Activated CD4-positive, alpha-beta memory T cell treated with anti-CD3 and anti-CD28 coated beads, Interleukin-2, amount 10 ng/mL, durations not matched to agents 7 days and 5 days (primary cell): ENCODE results near the gene ATF6. TPM values are rescaled to one million over a fixed set of nuclear protein-coding genes. Genes with fewer than 3 reads are reported as not detected.

ENCODE experiments used
- CTCF ChIA-PET: fragments of 350-600 bp; sonication (Branson Sonifier 250); formaldehyde crosslinking; loops from one replicate; lab custom pipeline; 2021; ENCODE audit warnings: antibody characterized with exemption, inconsistent platforms; lab: Charles Lee
- POLR2A ChIA-PET: fragments of 350-600 bp; sonication (Branson Sonifier 250); formaldehyde crosslinking; loops from one replicate; lab custom pipeline; 2021; ENCODE audit warnings: antibody characterized with exemption; lab: Charles Lee
- DNase-seq: peaks from one replicate; pipeline ENCODE4 v3.0.0-alpha.2; 2020
- H3K27ac Mint-ChIP-seq: one replicate; pipeline ENCODE4 v1.8.0; 2021; ENCODE audit warnings: mild to moderate bottlenecking, mixed read lengths
- H3K27me3 Mint-ChIP-seq: one replicate; pipeline ENCODE4 v1.8.0; 2021; ENCODE audit warnings: mixed read lengths
- H3K36me3 Mint-ChIP-seq: one replicate; pipeline ENCODE4 v1.8.0; 2021; ENCODE audit warnings: low read depth, mixed read lengths
- H3K4me1 Mint-ChIP-seq: one replicate; pipeline ENCODE4 v1.8.0; 2021; ENCODE audit warnings: mixed read lengths
- H3K4me3 Mint-ChIP-seq: one replicate; pipeline ENCODE4 v1.8.0; 2021; ENCODE audit warnings: mild to moderate bottlenecking, mixed read lengths
- H3K9me3 Mint-ChIP-seq: one replicate; pipeline ENCODE4 v1.8.0; 2021; ENCODE audit warnings: mixed read lengths
- total RNA-seq, 2 experiments: library from RNA; stranded (reverse); gene quantifications; one replicate each; pipeline ENCODE4 v1.2.3, GENCODE V29; 2021

ATF6 gene
- total RNA-seq, 2 experiments from 2014 or later, result 19.3 TPM

DNA sequence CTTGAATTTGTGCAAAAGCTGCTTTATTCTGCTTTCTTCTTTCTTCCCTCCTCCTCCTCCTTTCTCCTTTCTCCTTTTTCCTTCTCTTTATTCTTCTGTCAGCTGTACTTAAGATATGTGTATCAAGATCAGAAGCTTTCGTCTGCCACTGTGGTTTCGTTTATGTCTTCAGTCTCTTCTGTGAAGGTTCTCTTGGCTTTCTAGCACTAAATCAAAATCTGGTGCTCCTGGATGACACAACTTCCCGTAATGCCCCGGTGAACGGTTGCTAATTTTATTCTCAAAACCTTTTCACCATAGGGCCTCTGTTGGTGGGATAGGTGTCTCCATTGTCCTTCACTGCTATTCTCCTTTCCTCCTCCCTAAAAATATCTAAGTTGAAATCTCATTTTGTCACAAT, 5.0 kb downstream of the ATF6 start:
- ChIA-PET CTCF (interaction anchor here (1.1 to 1.9 kb wide), 4 partner anchors 9 to 266 kb away, joined by 3 to 13 read pairs (median 5); no protein-coding TSS in a partner anchor), POLR2A (interaction anchor here (1.0 to 1.7 kb wide), 3 partner anchors 11 to 21 kb away, joined by 3 to 9 read pairs (median 6); partner anchors contain the start of gene DUSP12)
- H3K27me3 Mint-ChIP-seq, result no peaks in the 10 kb centered on the region
- no peak overlapping the region for H3K27ac Mint-ChIP-seq
- no peak for DNase-seq
- peaks cover 10% of the 10 kb centered on the region for H3K36me3 Mint-ChIP-seq
- no peak overlapping the region for H3K4me3 Mint-ChIP-seq
- peaks cover 38% of the 10 kb centered on the region for H3K4me1 Mint-ChIP-seq
- no peaks in the 10 kb centered on the region for H3K9me3 Mint-ChIP-seq

DNA sequence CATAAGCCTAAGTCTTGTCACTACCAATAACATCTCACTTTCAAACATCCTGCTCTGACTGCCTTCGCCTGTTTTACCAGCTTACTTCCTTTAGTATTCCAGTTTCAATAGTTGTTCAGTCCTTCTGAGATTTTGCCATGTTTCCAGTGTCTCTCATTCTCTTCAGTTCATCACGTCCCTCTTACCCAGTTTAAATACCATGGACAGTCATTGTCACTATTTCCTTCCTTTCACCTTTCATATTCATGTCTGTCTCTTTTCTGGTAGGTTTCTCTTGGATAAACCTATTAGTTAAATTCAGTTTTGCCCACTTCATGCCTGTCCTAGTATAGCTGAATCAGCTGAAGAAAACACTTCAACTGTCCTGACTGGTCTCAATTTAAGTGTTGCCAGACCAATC, 5.9 kb downstream of the ATF6 start:
- Mint-ChIP-seq H3K9me3 (no peaks in the 10 kb centered on the region), H3K27ac (no peak overlapping the region), H3K4me3 (no peak overlapping the region), H3K4me1 (peaks cover 32% of the 10 kb centered on the region), H3K27me3 (no peaks in the 10 kb centered on the region), H3K36me3 (peaks cover 6% of the 10 kb centered on the region)
- DNase-seq, result no peak
- ChIA-PET POLR2A (interaction anchor here (0.7 to 1.7 kb wide), 5 partner anchors 11 to 22 kb away, joined by 3 to 9 read pairs (median 3); partner anchors contain the start of gene DUSP12), CTCF (interaction anchor here (0.8 to 1.9 kb wide), 6 partner anchors 9 to 284 kb away, joined by 3 to 13 read pairs (median 4); no protein-coding TSS in a partner anchor)

DNA sequence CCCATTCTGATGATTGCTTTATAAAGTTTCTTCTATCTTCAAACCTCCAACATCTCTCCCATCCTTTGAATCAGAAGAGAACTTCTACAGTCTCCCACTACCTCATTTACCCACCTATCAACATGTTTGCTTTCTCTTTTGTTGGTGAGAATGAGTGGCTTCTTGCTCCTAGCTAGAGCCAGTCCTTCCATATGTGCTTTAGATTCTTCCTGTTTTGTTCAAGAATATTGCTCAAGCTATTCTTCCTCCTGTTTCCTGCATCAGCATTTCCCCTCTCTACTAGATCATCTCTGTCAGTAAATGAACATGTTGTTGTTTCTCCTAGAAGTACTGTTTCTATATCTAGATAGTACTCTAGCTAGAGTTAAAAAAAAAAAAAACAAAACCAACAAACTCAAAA, 6.3 kb downstream of the ATF6 start:
- no peak for DNase-seq
- no peaks in the 10 kb centered on the region for H3K27me3 Mint-ChIP-seq
- H3K27ac Mint-ChIP-seq, result no peak overlapping the region
- H3K4me3 Mint-ChIP-seq, result no peak overlapping the region
- ChIA-PET POLR2A (interaction anchor here (0.6 to 1.7 kb wide), 5 partner anchors 14 to 23 kb away, joined by 3 to 9 read pairs (median 3); partner anchors contain the start of gene DUSP12), CTCF (interaction anchor here (0.8 to 1.9 kb wide), 7 partner anchors 10 to 285 kb away, joined by 3 to 13 read pairs (median 4); no protein-coding TSS in a partner anchor)
- peaks cover 6% of the 10 kb centered on the region for H3K36me3 Mint-ChIP-seq
- H3K9me3 Mint-ChIP-seq, result no peaks in the 10 kb centered on the region
- H3K4me1 Mint-ChIP-seq, result peaks cover 28% of the 10 kb centered on the region

DNA sequence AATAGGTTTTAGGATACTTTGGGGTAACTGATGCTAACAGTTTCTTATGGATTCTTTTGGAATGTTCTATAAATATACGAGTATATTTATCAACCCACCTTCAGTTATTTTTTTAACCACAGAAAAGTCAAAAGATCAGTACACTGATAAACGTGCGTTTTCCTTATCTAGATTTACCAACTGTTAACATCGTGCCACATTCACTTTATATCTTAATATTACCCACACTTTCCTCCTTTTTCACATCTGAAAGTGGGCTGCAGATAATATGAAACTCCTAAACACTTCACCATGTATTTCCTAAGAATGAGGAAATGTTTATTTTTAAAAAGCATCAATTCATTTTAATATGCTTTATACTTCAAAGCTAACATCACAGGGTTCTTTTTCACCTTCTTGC, 7.7 kb downstream of the ATF6 start:
- no peaks in the 10 kb centered on the region for H3K9me3 Mint-ChIP-seq
- H3K27ac Mint-ChIP-seq, result no peak overlapping the region
- CTCF ChIA-PET, result no interaction called here
- peaks cover 3% of the 10 kb centered on the region for H3K36me3 Mint-ChIP-seq
- DNase-seq, result no peak
- POLR2A ChIA-PET, result no interaction called here
- peaks cover 18% of the 10 kb centered on the region for H3K4me1 Mint-ChIP-seq
- no peaks in the 10 kb centered on the region for H3K27me3 Mint-ChIP-seq
- no peak overlapping the region for H3K4me3 Mint-ChIP-seq

DNA sequence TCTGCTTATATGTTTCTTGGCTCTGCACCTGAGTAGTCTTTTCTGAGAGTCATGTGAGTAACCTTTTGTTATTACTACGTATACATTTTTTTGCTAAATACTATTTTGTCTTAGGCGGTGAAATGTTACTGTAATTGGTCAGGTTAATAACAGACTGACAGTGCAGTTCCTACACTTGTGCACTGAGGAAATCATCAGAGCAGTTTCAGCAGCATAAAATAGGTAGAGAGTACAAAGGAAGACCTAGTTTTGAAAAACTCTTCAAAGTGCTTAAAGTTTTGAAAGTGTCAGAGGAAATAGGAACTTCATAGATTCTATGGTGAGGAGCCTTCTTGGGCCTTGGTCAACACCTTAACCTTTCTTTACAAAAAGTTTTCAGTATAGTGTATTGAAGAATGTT, 11.1 kb downstream of the ATF6 start:
- Mint-ChIP-seq H3K9me3 (no peaks in the 10 kb centered on the region), H3K4me3 (no peak overlapping the region), H3K27me3 (no peaks in the 10 kb centered on the region), H3K4me1 (peaks cover 10% of the 10 kb centered on the region), H3K36me3 (peaks cover 2% of the 10 kb centered on the region), H3K27ac (no peak overlapping the region)
- ChIA-PET POLR2A (interaction anchor here (1.1 kb wide), 1 partner anchor 28 kb away, joined by 4 read pairs; the partner anchor contains the start of gene DUSP12), CTCF (no interaction called here)
- no peak for DNase-seq

DNA sequence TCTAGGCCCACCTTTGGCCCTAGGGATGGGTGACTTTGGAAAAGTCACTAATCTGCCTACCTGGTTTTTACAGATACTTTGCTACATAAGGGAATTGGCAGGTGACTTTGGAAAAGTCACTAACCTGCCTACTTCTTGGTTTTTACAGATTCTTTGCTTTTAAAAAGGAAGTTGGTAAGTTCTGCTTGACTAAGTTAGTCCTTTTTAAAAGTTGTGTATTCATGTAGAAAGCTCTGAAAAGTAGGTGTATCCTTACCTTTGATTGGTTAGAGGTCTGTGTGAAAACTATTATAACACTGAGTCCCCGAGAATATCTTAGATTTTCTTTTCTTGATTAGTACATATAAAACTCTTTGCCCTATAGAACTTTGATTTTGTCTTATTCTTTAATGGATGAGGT, 12.4 kb downstream of the ATF6 start:
- Mint-ChIP-seq H3K4me3 (no peak overlapping the region), H3K27me3 (no peaks in the 10 kb centered on the region), H3K4me1 (peaks cover 7% of the 10 kb centered on the region), H3K9me3 (no peaks in the 10 kb centered on the region), H3K27ac (no peak overlapping the region), H3K36me3 (peaks cover 10% of the 10 kb centered on the region)
- ChIA-PET POLR2A (no interaction called here), CTCF (interaction anchor here (1.0 kb wide), 1 partner anchor 14 kb away, joined by 7 read pairs; no protein-coding TSS in a partner anchor)
- DNase-seq, result no peak

DNA sequence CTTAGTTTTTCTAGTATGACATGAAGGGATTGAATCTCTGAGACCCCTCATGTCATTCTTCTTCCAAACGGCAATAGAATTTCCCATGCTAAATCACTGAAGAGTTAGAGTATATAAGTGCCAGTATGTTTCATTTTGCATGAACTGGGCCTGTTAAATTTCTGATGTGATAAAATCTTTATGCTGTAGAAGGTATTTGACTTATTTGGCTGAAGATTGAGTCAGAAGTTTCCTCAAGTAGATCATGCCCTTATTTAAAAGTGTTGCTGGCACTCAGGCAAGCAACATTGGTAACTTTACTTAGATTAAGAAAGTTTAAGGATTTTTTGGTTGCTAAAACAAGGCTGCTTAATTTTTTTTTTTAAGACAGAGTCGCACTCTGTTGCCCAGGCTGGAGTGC, 13.3 kb downstream of the ATF6 start:
- Mint-ChIP-seq H3K4me3 (no peak overlapping the region), H3K9me3 (no peaks in the 10 kb centered on the region), H3K36me3 (peaks cover 18% of the 10 kb centered on the region), H3K27ac (no peak overlapping the region), H3K27me3 (no peaks in the 10 kb centered on the region), H3K4me1 (peaks cover 2% of the 10 kb centered on the region)
- DNase-seq, result no peak
- ChIA-PET POLR2A (no interaction called here), CTCF (no interaction called here)

DNA sequence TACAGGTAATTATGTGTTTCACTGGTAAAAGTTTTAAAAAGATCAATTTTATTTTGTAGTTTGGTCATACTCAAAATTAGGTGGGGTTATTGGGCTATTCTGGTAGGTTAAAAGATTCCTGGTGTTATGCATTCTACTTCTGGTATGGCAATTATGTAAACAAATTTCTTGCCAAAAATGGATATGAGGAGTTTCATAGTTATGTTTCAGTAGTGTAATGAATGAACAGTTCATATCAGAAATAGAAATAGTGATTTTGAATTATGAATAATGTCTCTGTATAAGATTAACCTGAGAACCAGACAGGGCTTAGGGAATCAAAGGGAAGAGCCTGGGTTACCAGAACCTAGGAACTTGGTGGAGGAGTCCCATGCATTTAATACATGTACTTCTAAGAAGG, 15.9 kb downstream of the ATF6 start:
- Mint-ChIP-seq H3K4me1 (peaks cover 2% of the 10 kb centered on the region), H3K4me3 (no peak overlapping the region), H3K27me3 (no peaks in the 10 kb centered on the region), H3K27ac (no peak overlapping the region), H3K36me3 (peaks cover 32% of the 10 kb centered on the region), H3K9me3 (no peaks in the 10 kb centered on the region)
- no peak for DNase-seq
- POLR2A ChIA-PET, result no interaction called here
- CTCF ChIA-PET, result no interaction called here

DNA sequence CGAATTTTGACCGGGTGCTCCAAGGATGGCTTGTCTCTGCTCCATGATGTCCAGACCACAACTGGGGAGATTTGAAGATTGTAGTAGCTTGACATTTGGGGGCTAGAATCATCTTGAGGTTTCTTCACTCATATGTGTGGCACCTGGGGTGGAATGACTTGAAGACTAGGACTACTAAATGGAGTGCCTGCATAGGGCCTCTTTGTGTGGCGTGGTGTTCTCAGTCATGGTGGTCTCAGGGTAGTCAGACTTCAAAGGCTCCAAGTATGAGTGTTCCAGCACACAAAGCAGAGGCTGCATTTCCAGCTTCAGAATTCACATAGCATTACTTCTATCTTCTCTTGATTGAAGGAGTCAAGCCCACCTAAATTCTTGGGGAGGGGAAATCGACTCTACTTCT, 16.8 kb downstream of the ATF6 start:
- peaks cover 2% of the 10 kb centered on the region for H3K4me1 Mint-ChIP-seq

DNA sequence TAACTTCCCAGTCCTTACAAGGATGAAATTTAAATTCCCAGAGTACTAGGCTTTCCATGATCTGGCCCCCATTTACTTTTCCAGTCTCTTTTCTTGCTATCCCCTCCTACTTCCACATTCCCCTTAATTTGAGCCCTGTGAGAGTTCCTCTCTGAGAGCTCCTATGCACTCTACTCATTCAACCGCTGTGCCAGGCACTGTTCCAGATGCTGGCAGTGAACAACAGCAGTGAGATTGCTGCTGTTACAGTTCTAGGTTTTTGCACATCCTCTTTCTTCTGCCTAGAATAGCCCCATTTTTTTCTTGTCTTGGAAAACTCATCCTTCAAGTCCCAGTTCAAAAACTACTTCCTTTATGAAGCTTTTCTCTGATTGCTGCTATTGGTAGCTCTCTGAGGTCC, 18.8 kb downstream of the ATF6 start:
- ChIA-PET CTCF (interaction anchor here (0.8 kb wide), 1 partner anchor 252 kb away, joined by 4 read pairs; no protein-coding TSS in a partner anchor), POLR2A (no interaction called here)
- Mint-ChIP-seq H3K4me3 (no peak overlapping the region), H3K9me3 (no peaks in the 10 kb centered on the region), H3K27ac (no peak overlapping the region), H3K36me3 (peaks cover 37% of the 10 kb centered on the region), H3K4me1 (peaks cover 1% of the 10 kb centered on the region), H3K27me3 (no peaks in the 10 kb centered on the region)
- no peak for DNase-seq

More for the DNA sequence above, 16.8 kb downstream of the ATF6 start:
- no peaks in the 10 kb centered on the region for H3K9me3 Mint-ChIP-seq
- H3K27ac Mint-ChIP-seq, result no peak overlapping the region
- CTCF ChIA-PET, result interaction anchor here (1.3 kb wide), 1 partner anchor 9 kb away, joined by 4 read pairs; no protein-coding TSS in a partner anchor
- H3K36me3 Mint-ChIP-seq, result peaks cover 37% of the 10 kb centered on the region
- no peak for DNase-seq
- H3K27me3 Mint-ChIP-seq, result no peaks in the 10 kb centered on the region
- POLR2A ChIA-PET, result interaction anchor here (0.6 kb wide), 1 partner anchor 11 kb away, joined by 3 read pairs; no protein-coding TSS in a partner anchor
- no peak overlapping the region for H3K4me3 Mint-ChIP-seq

DNA sequence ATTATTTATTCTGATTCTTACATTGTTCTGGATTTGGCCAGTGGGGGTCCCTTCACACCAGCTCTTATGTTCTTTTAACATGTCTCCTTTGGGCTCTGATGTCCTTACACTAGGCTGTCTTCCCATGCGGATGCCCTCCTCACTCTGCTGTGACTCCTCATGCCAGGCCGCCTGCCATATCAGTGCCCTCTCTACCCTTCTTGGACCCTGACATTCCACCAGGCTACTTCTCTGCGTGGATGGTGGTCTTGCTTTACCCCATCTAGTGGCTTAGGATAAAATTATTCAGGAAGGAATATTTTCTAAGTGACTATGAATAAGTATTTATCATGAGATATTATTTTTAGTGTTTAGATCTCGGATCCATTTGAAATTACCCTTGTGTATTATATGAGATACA, 21.2 kb downstream of the ATF6 start:
- Mint-ChIP-seq H3K27ac (no peak overlapping the region), H3K36me3 (peaks cover 50% of the 10 kb centered on the region), H3K4me1 (peaks cover 23% of the 10 kb centered on the region), H3K9me3 (no peaks in the 10 kb centered on the region), H3K4me3 (no peak overlapping the region), H3K27me3 (no peaks in the 10 kb centered on the region)
- CTCF ChIA-PET, result no interaction called here
- DNase-seq, result no peak
- POLR2A ChIA-PET, result no interaction called here

DNA sequence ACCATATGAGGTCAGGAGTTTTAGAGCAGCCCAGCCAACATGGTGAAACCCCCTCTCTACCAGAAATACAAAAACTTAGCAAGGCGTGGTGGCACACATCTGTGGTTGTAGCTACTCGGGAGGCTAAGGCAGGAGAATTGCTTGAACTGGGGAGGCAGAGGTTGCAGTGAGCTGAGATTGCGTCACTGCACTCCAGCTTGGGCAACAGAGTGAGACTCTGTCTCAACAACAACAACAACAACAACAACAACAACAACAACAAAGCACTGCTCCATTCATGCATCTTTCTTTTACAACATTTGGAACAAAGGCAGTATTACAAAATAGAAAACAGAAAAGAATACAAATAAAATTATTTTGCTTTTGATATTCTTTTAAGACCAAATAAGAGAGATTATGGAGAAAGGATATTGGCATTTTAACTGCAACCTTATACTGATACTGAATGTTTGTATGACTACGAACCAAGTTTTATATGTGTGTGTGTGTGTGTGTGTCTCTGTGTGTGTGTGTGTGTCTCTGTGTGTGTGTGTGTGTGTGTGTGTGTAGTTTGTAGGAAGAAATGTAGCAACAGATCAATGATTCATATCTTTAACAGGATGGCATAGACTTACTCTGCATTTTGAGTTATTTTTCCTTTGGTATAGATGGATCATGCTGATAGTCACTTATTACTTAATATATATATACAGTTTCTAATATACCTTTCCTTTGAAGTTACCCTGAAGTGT, 24.6 kb downstream of the ATF6 start:
- DNase-seq, result no peak
- no peak overlapping the region for H3K27ac Mint-ChIP-seq
- H3K27me3 Mint-ChIP-seq, result no peaks in the 10 kb centered on the region
- no peak overlapping the region for H3K4me3 Mint-ChIP-seq
- H3K9me3 Mint-ChIP-seq, result no peaks in the 10 kb centered on the region
- CTCF ChIA-PET, result interaction anchor here (0.7 to 2.8 kb wide), 3 partner anchors 115 to 247 kb away, joined by 3 to 97 read pairs (median 3); no protein-coding TSS in a partner anchor
- H3K36me3 Mint-ChIP-seq, result peaks cover 56% of the 10 kb centered on the region
- peaks cover 31% of the 10 kb centered on the region for H3K4me1 Mint-ChIP-seq
- POLR2A ChIA-PET, result no interaction called here
